IPS-18c (cell line): Measurements from ENCODE around the gene ZBTB46.

Experiments
- H3K4me3 ChIP-seq: 2 replicates; pipeline ENCODE4 v1.7.0; 2013; ENCODE audit warnings: low read depth, mild to moderate bottlenecking, low read length, moderate library complexity; ENCODE audit not compliant: insufficient read depth
- H3K9me3 ChIP-seq: one replicate; pipeline ENCODE4 v1.6.1; 2013; ENCODE audit warnings: mild to moderate bottlenecking, low read length, moderate library complexity; ENCODE audit not compliant: control insufficient read depth, insufficient read depth

The ZBTB46 gene

DNA sequence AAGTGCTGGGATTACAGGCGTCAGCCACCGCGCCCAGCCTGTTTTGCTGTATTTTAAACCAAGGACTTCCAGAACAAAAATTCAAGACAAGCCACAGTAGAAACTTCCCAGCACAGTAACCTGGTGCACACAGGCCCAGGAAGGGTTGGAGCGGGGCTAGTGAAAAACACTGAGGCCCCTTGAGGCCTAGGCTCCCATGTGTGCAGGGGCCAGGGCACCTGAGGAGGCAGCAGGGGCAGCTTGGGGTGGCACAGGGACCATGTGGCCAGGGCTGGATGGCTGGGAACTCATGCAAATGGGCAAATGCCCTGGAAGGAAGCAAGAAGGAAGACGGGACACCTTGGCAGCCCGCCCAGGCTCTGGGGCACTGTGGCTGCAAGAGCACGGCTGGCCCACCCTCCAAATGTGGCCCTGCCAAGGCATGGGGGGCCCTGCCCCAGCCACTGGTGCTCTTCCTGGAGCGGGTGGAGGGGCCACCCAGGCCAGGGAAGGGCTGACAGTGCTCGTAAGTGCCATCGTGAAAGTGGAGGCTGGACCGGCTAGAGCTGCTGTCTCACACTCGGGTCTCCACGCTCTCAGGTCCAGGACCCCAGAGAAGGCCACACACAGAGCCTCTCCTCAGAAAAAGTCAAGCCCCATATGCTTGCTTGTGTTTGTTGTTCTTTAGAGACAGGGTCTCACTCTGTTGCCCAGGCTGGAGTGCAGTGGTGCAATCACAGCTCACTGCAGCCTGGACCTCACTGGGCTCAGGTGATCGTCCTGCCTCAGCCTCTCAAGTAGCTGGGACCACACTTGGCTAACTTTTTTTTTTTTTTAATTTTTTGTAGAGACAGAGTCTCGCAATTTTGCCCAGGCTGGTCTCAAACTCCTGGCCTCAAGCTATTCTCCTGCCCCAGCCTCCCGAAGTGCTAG, 81.2 kb downstream of the ZBTB46 start:
- Histone ChIP-seq H3K4me3 (no peak overlapping the region), H3K9me3 (no peaks in the 10 kb centered on the region)

GRCh38 chr20:63748934-63749270, 82.2 kb downstream of the ZBTB46 start:
- Histone ChIP-seq H3K9me3 (no peaks in the 10 kb centered on the region), H3K4me3 (no peak overlapping the region)

- Histone ChIP-seq H3K4me3 (no peak overlapping the region), H3K9me3 (no peaks in the 10 kb centered on the region)
Measured at GRCh38 chr20:63748070-63748933, 82.8 kb downstream of the ZBTB46 start.

GRCh38 chr20:63747622-63748069, 83.4 kb downstream of the ZBTB46 start:
- Histone ChIP-seq H3K4me3 (no peak overlapping the region), H3K9me3 (no peaks in the 10 kb centered on the region)

GRCh38 chr20:63746751-63747315, 84.2 kb downstream of the ZBTB46 start:
- Histone ChIP-seq H3K4me3 (no peak overlapping the region), H3K9me3 (no peaks in the 10 kb centered on the region)

DNA sequence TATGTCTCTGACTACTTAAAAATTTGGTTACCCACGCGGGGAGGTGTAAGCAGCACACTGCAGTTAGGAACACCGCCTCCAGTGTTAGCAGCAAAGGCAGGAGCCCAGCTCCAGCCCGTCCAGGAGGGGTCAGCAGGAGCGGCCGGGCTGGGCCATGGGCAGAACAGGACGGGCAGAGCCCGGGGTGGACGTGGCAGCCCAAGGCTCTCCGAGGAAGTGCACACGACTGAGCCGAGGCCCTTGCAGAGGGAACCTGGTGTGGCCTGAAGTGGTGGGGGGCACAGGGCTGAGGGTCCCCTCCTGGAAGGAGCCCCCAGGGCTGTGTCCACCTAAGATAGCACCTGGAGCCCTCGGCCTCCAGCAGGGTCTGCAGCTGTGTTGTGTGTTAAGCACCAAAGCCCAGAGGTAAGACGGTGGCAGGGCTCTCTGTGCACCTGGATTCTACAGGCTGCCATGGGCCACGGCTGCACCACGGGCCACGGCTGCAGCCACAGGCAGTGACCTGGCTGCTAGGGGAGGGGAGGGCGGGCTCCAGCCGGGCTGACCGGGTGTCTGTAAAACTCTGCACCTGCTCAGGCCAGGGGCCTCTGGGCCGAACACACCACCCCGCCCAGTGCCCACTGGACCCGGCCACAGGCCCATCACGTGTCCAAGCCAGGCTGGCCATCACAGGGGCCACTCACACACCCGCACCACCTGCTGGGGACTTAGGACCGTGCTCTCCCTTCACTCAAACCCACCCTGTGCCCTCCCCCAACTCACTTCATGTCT, 84.9 kb downstream of the ZBTB46 start:
- H3K4me3 ChIP-seq, result no peak overlapping the region
- H3K9me3 ChIP-seq, result no peaks in the 10 kb centered on the region

DNA sequence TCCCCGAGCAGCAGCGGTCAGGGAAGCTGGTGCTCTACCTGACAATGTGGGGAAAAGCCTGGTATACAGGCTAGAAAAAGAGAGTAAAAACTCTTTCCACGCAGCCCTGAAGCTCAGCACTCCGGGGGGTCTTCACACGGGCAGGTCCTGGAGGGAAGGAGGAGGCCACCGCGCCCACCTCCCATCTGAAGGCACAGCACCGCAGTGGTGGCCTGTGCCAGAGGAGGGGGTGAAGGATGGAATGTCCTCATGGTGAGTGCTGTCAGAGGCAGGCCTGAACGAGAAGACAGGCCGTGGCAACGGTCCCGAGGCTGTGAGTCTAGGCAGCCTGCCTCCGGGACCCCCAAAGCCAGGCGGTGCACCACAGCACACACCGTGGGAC, 85.6 kb downstream of the ZBTB46 start:
- no peaks in the 10 kb centered on the region for H3K9me3 ChIP-seq
- no peak overlapping the region for H3K4me3 ChIP-seq

- no peaks in the 10 kb centered on the region for H3K9me3 ChIP-seq
- H3K4me3 ChIP-seq, result no peak overlapping the region
Measured at GRCh38 chr20:63744574-63745423, 86.3 kb downstream of the ZBTB46 start.

DNA sequence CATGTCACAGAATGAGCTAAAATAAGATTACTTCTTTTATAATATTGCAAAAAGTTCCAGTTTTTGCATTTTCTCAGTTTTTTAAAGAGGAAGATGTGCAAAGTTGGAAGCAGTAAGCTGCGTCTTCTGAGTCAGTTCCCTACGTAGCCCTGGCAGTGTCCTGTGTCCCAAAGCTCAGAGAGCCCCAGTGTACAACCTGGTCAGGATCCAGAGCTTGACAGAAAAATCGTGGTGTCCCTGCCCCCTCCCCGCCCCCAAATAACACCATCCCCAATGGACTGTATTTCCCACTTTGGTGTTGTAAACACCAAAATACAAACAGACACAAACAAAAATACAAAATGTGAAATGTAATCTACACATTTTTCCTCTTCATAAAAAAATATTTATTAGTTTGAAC, 86.9 kb downstream of the ZBTB46 start:
- Histone ChIP-seq H3K9me3 (no peaks in the 10 kb centered on the region), H3K4me3 (no peak overlapping the region)

DNA sequence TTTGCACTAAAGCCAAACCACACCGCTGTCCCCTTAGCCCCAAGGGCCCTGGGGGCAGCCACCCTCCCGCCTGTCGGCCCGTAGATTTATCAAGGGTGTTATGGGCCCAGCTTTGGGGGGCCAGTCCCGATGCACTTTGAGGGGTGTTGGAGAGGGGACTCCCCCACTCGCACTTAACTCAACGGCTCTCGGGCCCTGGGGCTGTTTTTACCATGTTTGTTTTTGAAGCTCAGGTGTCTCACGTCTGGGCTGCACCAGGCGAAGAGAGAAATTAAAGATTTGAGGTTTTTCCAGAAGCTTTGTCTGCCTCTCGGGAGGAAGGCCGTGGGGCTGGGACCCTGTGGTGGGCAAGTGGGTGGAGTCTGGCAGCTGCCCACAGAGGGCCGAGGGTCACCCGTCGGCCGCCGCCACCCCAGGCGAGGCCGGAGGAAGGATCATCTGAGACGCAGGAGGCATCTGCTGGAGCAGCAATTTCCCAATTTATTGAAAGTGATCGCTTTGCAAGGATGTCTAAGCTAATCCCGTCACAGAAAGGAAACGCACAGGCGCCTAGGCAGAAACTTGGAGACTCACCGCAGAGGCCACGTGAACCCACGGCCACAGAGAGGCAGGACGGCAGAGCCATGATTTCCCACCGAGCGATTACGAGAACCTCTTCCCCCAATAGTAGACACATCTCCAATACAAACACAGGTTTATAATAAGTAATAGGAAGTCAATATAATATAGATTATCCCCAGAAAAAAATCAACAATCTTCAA, 87.7 kb downstream of the ZBTB46 start:
- no peaks in the 10 kb centered on the region for H3K9me3 ChIP-seq
- no peak overlapping the region for H3K4me3 ChIP-seq

DNA sequence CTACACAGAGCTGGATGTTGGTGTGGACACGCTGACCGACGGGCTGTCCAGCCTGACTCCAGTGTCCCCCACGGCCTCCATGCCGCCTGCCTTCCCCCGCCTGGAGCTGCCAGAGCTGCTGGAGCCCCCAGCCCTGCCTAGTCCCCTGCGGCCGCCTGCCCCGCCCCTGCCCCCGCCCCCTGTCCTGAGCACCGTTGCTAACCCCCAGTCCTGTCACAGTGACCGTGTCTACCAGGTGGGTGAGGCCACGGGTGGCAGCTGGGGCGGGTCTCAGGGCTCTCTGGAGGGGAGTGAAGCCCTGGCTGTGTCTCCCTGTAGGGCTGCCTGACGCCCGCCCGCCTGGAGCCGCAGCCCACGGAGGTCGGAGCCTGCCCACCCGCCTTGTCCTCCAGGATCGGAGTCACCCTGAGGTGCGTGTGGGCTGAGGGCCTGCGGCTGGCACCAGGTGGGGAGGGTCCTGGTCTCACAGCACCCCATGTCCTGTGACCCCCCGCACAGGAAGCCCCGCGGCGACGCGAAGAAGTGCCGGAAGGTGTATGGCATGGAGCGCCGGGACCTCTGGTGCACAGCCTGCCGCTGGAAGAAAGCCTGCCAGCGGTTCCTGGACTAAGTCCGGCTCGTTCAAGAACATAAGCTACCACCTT, 88.6 kb downstream of the ZBTB46 start:
- no peaks in the 10 kb centered on the region for H3K9me3 ChIP-seq
- no peak overlapping the region for H3K4me3 ChIP-seq

- H3K9me3 ChIP-seq, result no peaks in the 10 kb centered on the region
- H3K4me3 ChIP-seq, result no peak overlapping the region
Measured at GRCh38 chr20:63741676-63742380, 89.2 kb downstream of the ZBTB46 start.

DNA sequence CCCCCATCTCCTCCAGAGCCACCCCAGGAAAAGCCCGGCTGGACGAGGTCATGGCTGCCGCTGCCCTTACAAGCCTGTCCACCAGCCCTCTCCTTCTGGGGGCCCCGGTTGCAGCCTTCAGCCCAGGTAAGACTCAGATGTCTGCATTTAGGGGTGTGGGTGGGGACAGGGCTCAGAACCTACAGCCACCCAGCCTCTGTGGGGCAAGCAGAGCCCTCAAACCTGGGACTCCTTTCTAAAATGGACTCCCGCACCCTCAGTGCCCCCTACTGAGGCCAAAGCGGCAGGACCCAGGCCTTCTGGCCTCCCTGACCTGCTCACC, 89.7 kb downstream of the ZBTB46 start:
- no peaks in the 10 kb centered on the region for H3K9me3 ChIP-seq
- H3K4me3 ChIP-seq, result peak overlapping the region; percentile 78

GRCh38 chr20:63740627-63741353, 90.3 kb downstream of the ZBTB46 start:
- no peaks in the 10 kb centered on the region for H3K9me3 ChIP-seq
- H3K4me3 ChIP-seq, result peak overlapping the region; percentile 78
